Esophagus squamous epithelium (tissue), 4 donors: ENCODE measurements around the gene OPTN.

Source experiments
- CTCF ChIP-seq, 6 experiments: fragments of 450-650 bp in 4 of 6; fragments of 200-600 bp in 2 of 6; sonication (generic) in 2 of 6; IDR thresholded peaks; one replicate each; pipeline ENCODE4 v1.5.1; 2016 to 2019; ENCODE audit warnings: antibody characterized with exemption in 6 of 6, mild to moderate bottlenecking in 4 of 6, moderate library complexity in 4 of 6
- POLR2A ChIP-seq, 4 donors: fragments of 450-650 bp; IDR thresholded peaks; one replicate each; pipeline ENCODE4 v1.6.1; 2017; ENCODE audit warnings: antibody characterized with exemption in 4 of 4, mild to moderate bottlenecking in 4 of 4, moderate library complexity in 3 of 4

- TF ChIP-seq CTCF (IDR thresholded peaks at IDR 0.05), result no peak
- TF ChIP-seq POLR2A (IDR thresholded peaks at IDR 0.05), result no peak
Measured at GRCh38 chr10:13147161-13147560, 47.2 kb downstream of the OPTN start.
